GM12878 (cell line): ENCODE measurements around the gene GABRR1. TPM values are rescaled to one million over a fixed set of nuclear protein-coding genes. Genes with fewer than 3 reads are reported as not detected.

ENCODE experiments used
- ATAC-seq: fragments of 200-7000 bp; cut with Tn5 transposase; 3 replicates; pipeline ENCODE4 v1.9.1; 2020; ENCODE audit warnings: mild to moderate bottlenecking, moderate library complexity
- BruUV-seq: library from RNA; stranded (reverse); fragments of 400-500 nt; replicated peaks from 2 replicates; lab custom pipeline; 2021; lab: Mats Ljungman, UMichigan
- CTCF ChIA-PET: fragments of 300-600 bp; sonication (Branson Sonifier 250); formaldehyde crosslinking; extraction: SDS; loops from one replicate; lab custom pipeline; 2021; ENCODE audit warnings: inconsistent platforms; lab: Yijun Ruan, JAX
- POLR2A ChIA-PET: fragments of 350-600 bp; formaldehyde crosslinking; extraction: SDS; loops from one replicate; lab custom pipeline; 2021; ENCODE audit warnings: inconsistent platforms; lab: Charles Lee
- RAD21 ChIA-PET: fragments of 300-600 bp; sonication (Branson Sonifier 250); formaldehyde crosslinking; loops from one replicate; lab custom pipeline; 2023; ENCODE audit warnings: antibody characterized with exemption; ENCODE audit not compliant: unreplicated experiment; lab: Charles Lee
- SMC1A ChIA-PET: fragments of 300-600 bp; sonication (Branson Sonifier 250); formaldehyde crosslinking; loops from one replicate; lab custom pipeline; 2023; ENCODE audit not compliant: unreplicated experiment, uncharacterized antibody; lab: Charles Lee
- DNase-seq: peaks from one replicate; pipeline ENCODE4 v3.0.0-alpha.2; 2011; ENCODE audit warnings: low read depth, low spot score
- FAIRE-seq: peaks from 3 replicates; lab custom pipeline; 2011; peaks lifted over from hg19 to GRCh38; lab: Jason Lieb, UNC
- H2AFZ ChIP-seq: 2 replicates; pipeline ENCODE4 v1.6.0; 2011; ENCODE audit warnings: low read depth, low read length, control low read depth; ENCODE audit not compliant: control insufficient read depth
- H3K27ac ChIP-seq: 2 replicates; pipeline ENCODE4 v1.5.1; 2011; ENCODE audit warnings: control low read depth; ENCODE audit not compliant: control insufficient read depth, insufficient read depth
- H3K27me3 ChIP-seq, 2 experiments: replicated peaks in 1 of 2; 2 replicates each; pipeline versions ENCODE4 v1.6.0 to v1.6.1; 2011; ENCODE audit warnings: low read length in 1 of 2; ENCODE audit not compliant: control insufficient read depth in 2 of 2, insufficient read depth in 2 of 2
- H3K36me3 ChIP-seq, 2 experiments: 2 replicates each; pipeline ENCODE4 v1.5.1; 2011; ENCODE audit warnings: low read length in 1 of 2; ENCODE audit not compliant: control insufficient read depth in 2 of 2, insufficient read depth in 2 of 2
- H3K4me1 ChIP-seq: 2 replicates; pipeline ENCODE4 v1.6.1; 2011; ENCODE audit warnings: mild to moderate bottlenecking, low read length, moderate library complexity, mixed read lengths; ENCODE audit not compliant: control insufficient read depth, insufficient read depth
- H3K4me2 ChIP-seq: 2 replicates; pipeline ENCODE4 v1.6.0; 2011; ENCODE audit warnings: control low read depth; ENCODE audit not compliant: control insufficient read depth, insufficient read depth
- H3K4me3 ChIP-seq: fragments of 200-600 bp; sonication (generic); 2 replicates; pipeline ENCODE4 v1.5.1; 2016
- H3K79me2 ChIP-seq: 2 replicates; pipeline ENCODE4 v1.6.0; 2011; ENCODE audit warnings: low read length; ENCODE audit not compliant: control insufficient read depth, insufficient read depth
- H3K9ac ChIP-seq: 2 replicates; pipeline ENCODE4 v1.8.0; 2011; ENCODE audit warnings: low read length, control low read depth, mixed read lengths; ENCODE audit not compliant: control insufficient read depth, insufficient read depth
- H3K9me3 ChIP-seq: replicated peaks from 3 replicates; pipeline ENCODE4 v1.5.1; 2011; ENCODE audit warnings: mild to moderate bottlenecking, low read length; ENCODE audit not compliant: control insufficient read depth, insufficient read depth
- H4K20me1 ChIP-seq: 2 replicates; pipeline ENCODE4 v1.6.0; 2011; ENCODE audit not compliant: control insufficient read depth, insufficient read depth
- FOS ChIP-seq: IDR thresholded peaks from 3 replicates; pipeline ENCODE4 v1.6.1; 2011; ENCODE audit warnings: borderline replicate concordance; ENCODE audit not compliant: insufficient read length; ENCODE audit errors: extremely low read depth
- HDAC2 ChIP-seq: fragments of 200-600 bp; sonication (generic); IDR thresholded peaks from 2 replicates; pipeline ENCODE4 v1.6.1; 2017
- JUNB ChIP-seq: IDR thresholded peaks from 2 replicates; pipeline ENCODE4 v1.6.1; 2016; ENCODE audit warnings: antibody characterized with exemption, mild to moderate bottlenecking
- KAT2A ChIP-seq: conservative IDR thresholded peaks from 2 replicates; pipeline ENCODE4 v1.6.1; 2011; ENCODE audit warnings: low read depth, low read length; ENCODE audit not compliant: control insufficient read depth
- MYC ChIP-seq: IDR thresholded peaks from 2 replicates; pipeline ENCODE4 v1.6.1; 2011; ENCODE audit warnings: mild to moderate bottlenecking, low read length, moderate library complexity, inconsistent platforms; ENCODE audit not compliant: insufficient read depth, insufficient replicate concordance, insufficient read length, severe bottlenecking
- NBN ChIP-seq: fragments of 450-650 bp; IDR thresholded peaks from 2 replicates; pipeline ENCODE4 v1.6.1; 2016
- SMAD5 ChIP-seq: IDR thresholded peaks from 2 replicates; pipeline ENCODE4 v1.6.1; 2016; ENCODE audit warnings: antibody characterized with exemption, low read depth
- SP1 ChIP-seq: IDR thresholded peaks from one replicate; pipeline ENCODE4 v1.6.1; 2011; ENCODE audit warnings: low read depth, low read length
- USF1 ChIP-seq: IDR thresholded peaks from 2 replicates; pipeline ENCODE4 v1.6.1; 2011; ENCODE audit warnings: borderline replicate concordance, low read depth, mild to moderate bottlenecking, moderate library complexity, mixed read lengths, low read length; ENCODE audit not compliant: insufficient read depth; ENCODE audit errors: extremely low read length
- WGBS: methylation state at CpG from one replicate; pipeline ENCODE4 v1.1.6; 2016; ENCODE audit warnings: low lambda C conversion rate; ENCODE audit not compliant: insufficient replicate concordance, insufficient coverage; ENCODE audit errors: missing lambda C conversion rate; 5-methylcytosine and 5-hydroxymethylcytosine counted together
- in situ Hi-C: fragments of 300-500 bp; cut with MboI; formaldehyde crosslinking; loops from 9 replicates; pipeline ENCODE4 v1.14.3; 2018; ENCODE audit warnings: mixed read lengths
- intact Hi-C: fragments of 100-400 bp; cut with micrococcal nuclease; formaldehyde crosslinking; loops from one replicate; pipeline ENCODE4 v1.14.2; 2022; ENCODE audit not compliant: unreplicated experiment
- polyA plus RNA-seq, 11 experiments: library from polyadenylated mRNA; depleted of rRNA in 4 of 11; unstranded in 6 of 11; stranded (reverse) in 5 of 11; fragments of >200 nt; fragmentation: Nextera tagmentation in 4 of 11; fragmentation: Illumina TruSeq in 1 of 11; extraction: Ambion mirVana in 4 of 11; extraction: Trizol in 1 of 11; gene quantifications; 1 replicate in 1 of 11; 2 replicates in 10 of 11; pipeline versions ENCODE4 v1.2.1 to v1.2.3, GENCODE V29; 2011 to 2016; ENCODE audit warnings: inconsistent platforms in 2 of 11, missing spikeins in 2 of 11, low read depth in 1 of 11
- total RNA-seq, 4 experiments: library from RNA; depleted of rRNA in 3 of 4; stranded (reverse); fragments of >200 nt in 3 of 4; fragmentation: Illumina TruSeq in 1 of 4; extraction: Trizol in 1 of 4; gene quantifications; 2 replicates each; pipeline versions ENCODE4 v1.2.1 to v1.2.3, GENCODE V29; 2013 to 2021

GABRR1 gene
- total and polyA plus RNA-seq, 10 of the 15 experiments (the other 5 are each of a cell fraction or from before 2014, with no cell fraction given) = not detected

- DNase-seq (no peak), ATAC-seq (no peak), FAIRE-seq (no peak)
- POLR2A ChIA-PET = no interaction called here
- no TSS peak for BruUV-seq
- SMC1A ChIA-PET = no interaction called here
- Histone ChIP-seq H3K27ac (no peak overlapping the region), H3K9me3 (no peaks in the 10 kb centered on the region), H4K20me1 (no peaks in the 10 kb centered on the region), H3K79me2 (no peaks in the 10 kb centered on the region), H2AFZ (no peak overlapping the region), H3K36me3 (no peaks in the 10 kb centered on the region), H3K9ac (no peak overlapping the region), H3K4me1 (no peaks in the 10 kb centered on the region), H3K27me3 (peaks cover 2% of the 10 kb centered on the region in 2 experiments; a peak in 2 of 4 replicates), H3K4me2 (no peak overlapping the region), H3K4me3 (no peak overlapping the region)
- WGBS = 79% methylated on average over 2 of the region's 2 CpGs
- RAD21 ChIA-PET = no interaction called here
- CTCF ChIA-PET = no interaction called here
- in situ Hi-C loops = no loop called here
- TF ChIP-seq FOS = no peak
- TF ChIP-seq HDAC2 = no peak
- TF ChIP-seq MYC = no peak
- no peak for TF ChIP-seq USF1
- no peak for TF ChIP-seq SMAD5
- no peak for TF ChIP-seq KAT2A
- TF ChIP-seq JUNB = no peak
- TF ChIP-seq NBN = no peak
- intact Hi-C loops = no loop called here
Observed at GRCh38 chr6:89186762-89187161, 30.4 kb downstream of the GABRR1 start.

GRCh38 chr6:89184344-89184743, 32.8 kb downstream of the GABRR1 start:
- ChIA-PET POLR2A (no interaction called here), SMC1A (no interaction called here), CTCF (no interaction called here), RAD21 (no interaction called here)
- DNase-seq (no peak), FAIRE-seq (no peak), ATAC-seq (no peak)
- Histone ChIP-seq H3K9me3 (no peaks in the 10 kb centered on the region), H3K9ac (no peak overlapping the region), H3K27me3 (peaks cover 2% of the 10 kb centered on the region in 2 experiments; a peak in 2 of 4 replicates), H3K27ac (no peak overlapping the region), H3K79me2 (no peaks in the 10 kb centered on the region), H3K36me3 (no peaks in the 10 kb centered on the region), H3K4me3 (no peak overlapping the region), H3K4me1 (no peaks in the 10 kb centered on the region), H2AFZ (no peak overlapping the region), H3K4me2 (no peak overlapping the region), H4K20me1 (no peaks in the 10 kb centered on the region)
- TF ChIP-seq SP1 = no peak
- in situ Hi-C loops (no loop called here), intact Hi-C loops (no loop called here)
- BruUV-seq = no TSS peak
- WGBS = 60% methylated on average over 9 of the region's 9 CpGs
